ENCODE results near the gene MAMDC2. TPM values are rescaled to one million over a fixed set of nuclear protein-coding genes. Genes with fewer than 3 reads are reported as not detected.
A peak's percentile ranks its signal among the peaks of the same experiment; 100 is the strongest.

MAMDC2 gene
- total RNA-seq, 1 experiment from 2014 or later = 1.2 TPM

DNA sequence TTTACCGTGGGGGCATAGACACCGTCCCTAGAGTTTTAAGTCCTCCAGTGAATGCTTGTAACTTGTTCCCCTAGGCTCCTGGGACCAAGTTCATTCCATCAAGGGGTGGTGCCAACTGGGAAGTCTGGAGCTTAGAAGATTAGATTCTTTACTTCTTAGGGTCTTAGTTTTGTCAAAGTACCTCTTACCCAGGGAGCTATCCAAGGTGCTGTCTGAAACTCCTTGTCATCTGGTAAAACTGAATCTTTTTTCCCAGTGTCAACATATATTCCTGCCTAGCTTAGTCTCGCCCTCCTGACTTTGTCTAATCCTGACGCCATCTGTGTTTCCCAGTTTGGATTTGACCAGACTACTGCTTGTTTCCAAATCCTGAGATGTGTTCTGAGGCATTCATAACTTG is 41.6 kb downstream of the MAMDC2 start:
- H3K36me3 ChIP-seq (ENCODE audit: control insufficient read depth in 1 of 2, insufficient read depth in 2 of 2, low read length in 2 of 2) = no peaks in the 10 kb centered on the region
- H3K9me3 ChIP-seq (ENCODE audit: control insufficient read depth in 1 of 2, insufficient read depth in 1 of 2, low read depth in 1 of 2, low read length in 2 of 2) = no peaks in the 10 kb centered on the region
- H3K4me2 ChIP-seq (ENCODE audit: low read length) = no peak overlapping the region
- H3K79me2 ChIP-seq (ENCODE audit: insufficient read depth, low read length) = no peaks in the 10 kb centered on the region
- DNase-seq (ENCODE audit: low read depth, low spot score) (no peak), ATAC-seq (no peak)
- no peak overlapping the region for H3K27ac ChIP-seq (ENCODE audit: low read depth, low read length)
- no TSS peak for BruUV-seq (replicated peaks)
- no peak overlapping the region for H3K4me3 ChIP-seq (replicated peaks in 1 of 2; ENCODE audit: low read depth in 1 of 2, low read length in 2 of 2)
- CTCF ChIA-PET = no interaction called here
- RAD21 ChIA-PET (ENCODE audit: low non-redundant PET in 1 of 2, low total read pairs in 2 of 2, uncharacterized antibody in 2 of 2, unreplicated experiment in 2 of 2) = no interaction called here
- TF ChIP-seq, protein P1, sequence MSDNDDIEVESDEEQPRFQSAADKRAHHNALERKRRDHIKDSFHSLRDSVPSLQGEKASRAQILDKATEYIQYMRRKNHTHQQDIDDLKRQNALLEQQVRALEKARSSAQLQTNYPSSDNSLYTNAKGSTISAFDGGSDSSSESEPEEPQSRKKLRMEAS (IDR thresholded peaks at IDR 0.05) = no peak
- TF ChIP-seq SRF (IDR thresholded peaks at IDR 0.05; ENCODE audit: low read depth) = no peak
- TF ChIP-seq SP1 (IDR thresholded peaks at IDR 0.05; ENCODE audit: low read depth) = no peak
- TF ChIP-seq REST (IDR thresholded peaks at IDR 0.05; ENCODE audit: low read depth) = peak; percentile 69
- no peak for TF ChIP-seq EZH2phosphoT487 (IDR thresholded peaks at IDR 0.05; ENCODE audit: borderline replicate concordance)
- H3K9ac ChIP-seq (ENCODE audit: low read length) = no peak overlapping the region
- no peaks in the 10 kb centered on the region for H3K4me1 ChIP-seq (ENCODE audit: control insufficient read depth in 1 of 2, insufficient read depth in 2 of 2, low read length in 2 of 2)
- intact Hi-C loops (cut with micrococcal nuclease) = no loop called here
- no peaks in the 10 kb centered on the region for H4K20me1 ChIP-seq (ENCODE audit: insufficient read depth)
- H3K9me2 ChIP-seq (ENCODE audit: insufficient read depth) = no peaks in the 10 kb centered on the region
- POLR2A ChIA-PET = no interaction called here
- no peaks in the 10 kb centered on the region for H3K27me3 ChIP-seq (ENCODE audit: insufficient read depth, low read length)
- no peak overlapping the region for H2AFZ ChIP-seq (ENCODE audit: low read depth, low read length, poor library complexity, severe bottlenecking)

DNA sequence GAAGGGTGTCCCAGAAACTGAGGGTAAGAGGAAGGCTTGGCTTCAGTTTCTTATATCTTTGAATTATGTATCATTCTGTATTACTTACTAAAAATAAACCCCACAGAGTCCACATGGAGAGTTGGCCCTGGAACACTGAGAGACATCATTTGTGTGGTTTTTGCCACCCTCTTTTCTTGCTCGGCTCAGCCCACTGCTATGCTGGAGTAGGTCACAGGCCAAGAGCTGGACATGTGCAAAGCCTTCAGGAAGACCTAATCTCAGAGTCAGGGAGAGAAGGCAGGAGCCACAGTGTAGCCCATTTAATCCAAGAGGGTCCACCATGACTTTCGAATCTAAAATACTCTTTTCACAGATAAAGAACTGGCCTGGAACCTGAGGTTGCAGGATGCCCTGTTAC is 47.5 kb downstream of the MAMDC2 start:
- intact Hi-C loops (cut with micrococcal nuclease) = no loop called here
- CTCF ChIA-PET = no interaction called here

More for the DNA sequence above, 47.5 kb downstream of the MAMDC2 start:
- Histone ChIP-seq H3K9me2 (ENCODE audit: insufficient read depth) (no peaks in the 10 kb centered on the region), H3K9ac (ENCODE audit: low read length) (no peak overlapping the region), H3K27me3 (ENCODE audit: insufficient read depth, low read length) (no peaks in the 10 kb centered on the region), H3K36me3 (ENCODE audit: control insufficient read depth in 1 of 2, insufficient read depth in 2 of 2, low read length in 2 of 2) (no peaks in the 10 kb centered on the region), H3K4me1 (ENCODE audit: control insufficient read depth in 1 of 2, insufficient read depth in 2 of 2, low read length in 2 of 2) (no peaks in the 10 kb centered on the region), H3K4me2 (ENCODE audit: low read length) (no peak overlapping the region), H3K79me2 (ENCODE audit: insufficient read depth, low read length) (no peaks in the 10 kb centered on the region), H2AFZ (ENCODE audit: low read depth, low read length, poor library complexity, severe bottlenecking) (no peak overlapping the region), H3K9me3 (ENCODE audit: control insufficient read depth in 1 of 2, insufficient read depth in 1 of 2, low read depth in 1 of 2, low read length in 2 of 2) (no peaks in the 10 kb centered on the region), H3K27ac (ENCODE audit: low read depth, low read length) (no peak overlapping the region), H4K20me1 (ENCODE audit: insufficient read depth) (no peaks in the 10 kb centered on the region), H3K4me3 (replicated peaks in 1 of 2; ENCODE audit: low read depth in 1 of 2, low read length in 2 of 2) (no peak overlapping the region)
- ATAC-seq (no peak), DNase-seq (ENCODE audit: low read depth, low spot score) (no peak)
- TF ChIP-seq SRF (IDR thresholded peaks at IDR 0.05; ENCODE audit: low read depth) = no peak
- no peak for TF ChIP-seq CBX3 (IDR thresholded peaks at IDR 0.05; ENCODE audit: low read depth)
- TF ChIP-seq, protein P2, sequence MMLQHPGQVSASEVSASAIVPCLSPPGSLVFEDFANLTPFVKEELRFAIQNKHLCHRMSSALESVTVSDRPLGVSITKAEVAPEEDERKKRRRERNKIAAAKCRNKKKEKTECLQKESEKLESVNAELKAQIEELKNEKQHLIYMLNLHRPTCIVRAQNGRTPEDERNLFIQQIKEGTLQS (IDR thresholded peaks at IDR 0.05) = no peak
- no peak for TF ChIP-seq FOSL1 (IDR thresholded peaks at IDR 0.05; ENCODE audit: low read depth)
- no peak for TF ChIP-seq ELF1 (IDR thresholded peaks at IDR 0.05; ENCODE audit: borderline replicate concordance, low read depth)
- no peak for TF ChIP-seq YY1 (IDR thresholded peaks at IDR 0.05; ENCODE audit: extremely low read depth, insufficient replicate concordance, low read depth, low read length)
- no peak for TF ChIP-seq SP1 (IDR thresholded peaks at IDR 0.05; ENCODE audit: low read depth)
- TF ChIP-seq EGR1 (IDR thresholded peaks at IDR 0.05; ENCODE audit: low read depth) = no peak
- TF ChIP-seq POLR2AphosphoS5 (IDR thresholded peaks at IDR 0.05; ENCODE audit: low read depth, low read length) = no peak
- TF ChIP-seq, protein P1 (IDR thresholded peaks at IDR 0.05) = no peak
- TF ChIP-seq, protein P3, sequence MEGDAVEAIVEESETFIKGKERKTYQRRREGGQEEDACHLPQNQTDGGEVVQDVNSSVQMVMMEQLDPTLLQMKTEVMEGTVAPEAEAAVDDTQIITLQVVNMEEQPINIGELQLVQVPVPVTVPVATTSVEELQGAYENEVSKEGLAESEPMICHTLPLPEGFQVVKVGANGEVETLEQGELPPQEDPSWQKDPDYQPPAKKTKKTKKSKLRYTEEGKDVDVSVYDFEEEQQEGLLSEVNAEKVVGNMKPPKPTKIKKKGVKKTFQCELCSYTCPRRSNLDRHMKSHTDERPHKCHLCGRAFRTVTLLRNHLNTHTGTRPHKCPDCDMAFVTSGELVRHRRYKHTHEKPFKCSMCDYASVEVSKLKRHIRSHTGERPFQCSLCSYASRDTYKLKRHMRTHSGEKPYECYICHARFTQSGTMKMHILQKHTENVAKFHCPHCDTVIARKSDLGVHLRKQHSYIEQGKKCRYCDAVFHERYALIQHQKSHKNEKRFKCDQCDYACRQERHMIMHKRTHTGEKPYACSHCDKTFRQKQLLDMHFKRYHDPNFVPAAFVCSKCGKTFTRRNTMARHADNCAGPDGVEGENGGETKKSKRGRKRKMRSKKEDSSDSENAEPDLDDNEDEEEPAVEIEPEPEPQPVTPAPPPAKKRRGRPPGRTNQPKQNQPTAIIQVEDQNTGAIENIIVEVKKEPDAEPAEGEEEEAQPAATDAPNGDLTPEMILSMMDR (IDR thresholded peaks at IDR 0.05 in 2 of 3, conservative IDR thresholded peaks at IDR 0.05 in 1 of 3; ENCODE audit: borderline replicate concordance in 1 of 3, insufficient read depth in 1 of 3, low read depth in 2 of 3, low read length in 2 of 3) = no peak
- ChIA-PET POLR2A (no interaction called here), RAD21 (ENCODE audit: low non-redundant PET in 1 of 2, low total read pairs in 2 of 2, uncharacterized antibody in 2 of 2, unreplicated experiment in 2 of 2) (no interaction called here)
- no TSS peak for BruUV-seq (replicated peaks)

Measured in HCT116 (cell line).